GM12864 (cell line): ENCODE data around the gene FOSL2.

ENCODE experiments used
- DNase-seq: peaks from one replicate; pipeline ENCODE4 v3.0.0-alpha.2; 2011; ENCODE audit warnings: low read depth
- H3K4me3 ChIP-seq: 2 replicates; pipeline ENCODE4 v1.5.1; 2011; ENCODE audit warnings: mild to moderate bottlenecking, low read depth, low read length, control low read depth
- TF ChIP-seq, protein P1 (sequence below): IDR thresholded peaks from 2 replicates; pipeline ENCODE4 v1.5.1; 2011; ENCODE audit warnings: low read depth, mild to moderate bottlenecking, moderate library complexity, low read length, control low read depth, inconsistent platforms; ENCODE audit errors: missing control alignments

The FOSL2 gene

DNA sequence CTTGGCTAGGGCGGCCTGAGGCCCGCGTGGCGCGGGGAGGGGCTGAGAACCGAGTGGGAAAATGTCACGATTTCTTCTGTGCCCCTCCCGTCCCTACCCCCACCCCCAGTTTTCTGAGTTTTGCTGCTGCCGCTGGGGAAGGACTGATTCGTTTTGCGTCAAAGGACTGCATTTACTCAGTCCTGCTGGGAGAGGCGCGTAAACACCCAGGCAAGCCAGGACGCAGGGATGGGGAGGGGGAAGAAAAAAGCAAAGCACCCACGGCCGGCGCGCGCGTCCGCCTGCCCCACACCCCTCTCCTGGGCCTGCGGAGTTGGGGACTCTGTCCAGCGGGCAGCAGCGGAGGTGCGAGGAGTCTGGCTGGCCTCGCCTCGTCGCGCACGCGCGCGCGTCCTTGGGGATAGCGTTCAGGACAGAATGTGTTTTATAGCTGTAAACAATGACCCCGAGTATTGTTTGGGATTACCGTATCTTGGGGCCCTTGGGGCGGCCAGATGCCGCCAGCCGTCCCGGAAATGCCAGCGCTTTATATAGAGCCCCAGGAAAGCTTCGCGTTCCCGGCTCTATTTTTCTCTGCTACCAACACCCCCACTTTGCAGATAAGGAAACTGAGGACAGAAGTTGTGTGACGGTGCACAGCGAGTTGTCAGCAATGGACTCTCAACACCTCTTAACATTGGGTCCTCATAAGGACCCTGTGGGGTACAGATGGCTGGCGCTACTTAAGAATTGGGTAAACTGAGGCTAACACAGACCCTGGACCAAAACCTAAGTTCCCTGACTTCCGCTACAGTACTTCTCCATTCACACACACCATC, 1.7 kb upstream of the FOSL2 start:
- TF ChIP-seq, protein P1, sequence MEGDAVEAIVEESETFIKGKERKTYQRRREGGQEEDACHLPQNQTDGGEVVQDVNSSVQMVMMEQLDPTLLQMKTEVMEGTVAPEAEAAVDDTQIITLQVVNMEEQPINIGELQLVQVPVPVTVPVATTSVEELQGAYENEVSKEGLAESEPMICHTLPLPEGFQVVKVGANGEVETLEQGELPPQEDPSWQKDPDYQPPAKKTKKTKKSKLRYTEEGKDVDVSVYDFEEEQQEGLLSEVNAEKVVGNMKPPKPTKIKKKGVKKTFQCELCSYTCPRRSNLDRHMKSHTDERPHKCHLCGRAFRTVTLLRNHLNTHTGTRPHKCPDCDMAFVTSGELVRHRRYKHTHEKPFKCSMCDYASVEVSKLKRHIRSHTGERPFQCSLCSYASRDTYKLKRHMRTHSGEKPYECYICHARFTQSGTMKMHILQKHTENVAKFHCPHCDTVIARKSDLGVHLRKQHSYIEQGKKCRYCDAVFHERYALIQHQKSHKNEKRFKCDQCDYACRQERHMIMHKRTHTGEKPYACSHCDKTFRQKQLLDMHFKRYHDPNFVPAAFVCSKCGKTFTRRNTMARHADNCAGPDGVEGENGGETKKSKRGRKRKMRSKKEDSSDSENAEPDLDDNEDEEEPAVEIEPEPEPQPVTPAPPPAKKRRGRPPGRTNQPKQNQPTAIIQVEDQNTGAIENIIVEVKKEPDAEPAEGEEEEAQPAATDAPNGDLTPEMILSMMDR: no peak
- DNase-seq: no peak

DNA sequence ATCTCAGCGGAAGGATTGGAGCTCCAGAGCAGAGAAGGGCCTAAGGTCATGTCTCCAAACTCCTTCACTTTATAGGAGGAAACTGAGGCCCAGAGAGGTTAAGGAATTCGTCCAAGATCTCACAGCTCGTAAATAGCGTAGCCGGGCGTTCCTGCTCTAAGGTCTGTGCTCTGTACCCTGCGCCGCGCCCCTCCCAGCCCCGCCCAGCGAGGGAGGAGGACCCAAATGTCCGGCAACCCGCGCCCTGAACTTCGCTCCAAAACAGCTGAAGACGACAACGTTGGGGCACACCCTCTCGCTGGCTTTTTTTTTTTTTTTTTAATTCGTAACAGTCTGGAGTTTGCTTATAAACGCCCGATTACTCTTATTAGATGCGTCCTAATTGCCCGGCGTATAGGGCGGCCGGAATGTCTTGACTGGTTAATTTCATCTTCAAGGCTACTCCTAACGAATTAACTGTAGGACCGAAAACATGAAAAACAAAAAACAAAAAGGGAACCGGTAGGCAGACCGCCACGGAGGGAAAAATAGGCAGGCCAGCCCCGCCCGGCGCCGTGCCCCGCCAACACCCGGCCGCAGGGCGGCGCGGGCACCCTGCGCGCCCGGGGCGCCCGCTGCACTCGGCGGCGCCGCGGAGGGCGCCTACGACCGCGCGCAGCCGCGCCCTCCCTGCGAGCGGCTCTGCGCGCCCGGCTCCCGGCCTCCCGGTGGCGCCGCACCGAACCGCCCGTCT, 928 bp upstream of the FOSL2 start:
- TF ChIP-seq, protein P1: peak; percentile 8
- peak; percentile 24 for DNase-seq
- H3K4me3 ChIP-seq: peak overlapping the region; percentile 68

More for the DNA sequence above, 1.7 kb upstream of the FOSL2 start:
- H3K4me3 ChIP-seq: peak overlapping the region; percentile 68

DNA sequence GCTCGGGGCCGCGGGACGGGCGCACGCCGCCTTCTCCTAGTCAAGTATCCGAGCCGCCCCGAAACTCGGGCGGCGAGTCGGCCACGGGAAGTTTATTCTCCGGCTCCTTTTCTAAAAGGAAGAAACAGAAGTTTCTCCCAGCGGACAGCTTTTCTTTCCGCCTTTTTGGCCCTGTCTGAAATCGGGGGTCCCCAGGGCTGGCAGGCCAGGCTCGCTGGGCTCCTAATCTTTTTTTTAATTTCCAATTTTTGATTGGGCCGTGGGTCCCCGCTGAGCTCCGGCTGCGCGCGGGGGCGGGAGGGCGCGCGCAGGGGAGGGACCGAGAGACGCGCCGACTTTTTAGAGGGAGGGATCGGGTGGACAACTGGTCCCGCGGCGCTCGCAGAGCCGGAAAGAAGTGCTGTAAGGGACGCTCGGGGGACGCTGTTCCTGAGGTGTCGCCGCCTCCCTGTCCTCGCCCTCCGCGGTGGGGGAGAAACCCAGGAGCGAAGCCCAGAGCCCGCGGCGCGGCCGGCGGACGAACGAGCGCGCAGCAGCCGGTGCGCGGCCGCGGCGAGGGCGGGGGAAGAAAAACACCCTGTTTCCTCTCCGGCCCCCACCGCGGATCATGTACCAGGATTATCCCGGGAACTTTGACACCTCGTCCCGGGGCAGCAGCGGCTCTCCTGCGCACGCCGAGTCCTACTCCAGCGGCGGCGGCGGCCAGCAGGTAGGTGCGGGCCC, 617 bp downstream of the FOSL2 start:
- no peak for DNase-seq
- TF ChIP-seq, protein P1: no peak
- H3K4me3 ChIP-seq: peak overlapping the region; percentile 68

DNA sequence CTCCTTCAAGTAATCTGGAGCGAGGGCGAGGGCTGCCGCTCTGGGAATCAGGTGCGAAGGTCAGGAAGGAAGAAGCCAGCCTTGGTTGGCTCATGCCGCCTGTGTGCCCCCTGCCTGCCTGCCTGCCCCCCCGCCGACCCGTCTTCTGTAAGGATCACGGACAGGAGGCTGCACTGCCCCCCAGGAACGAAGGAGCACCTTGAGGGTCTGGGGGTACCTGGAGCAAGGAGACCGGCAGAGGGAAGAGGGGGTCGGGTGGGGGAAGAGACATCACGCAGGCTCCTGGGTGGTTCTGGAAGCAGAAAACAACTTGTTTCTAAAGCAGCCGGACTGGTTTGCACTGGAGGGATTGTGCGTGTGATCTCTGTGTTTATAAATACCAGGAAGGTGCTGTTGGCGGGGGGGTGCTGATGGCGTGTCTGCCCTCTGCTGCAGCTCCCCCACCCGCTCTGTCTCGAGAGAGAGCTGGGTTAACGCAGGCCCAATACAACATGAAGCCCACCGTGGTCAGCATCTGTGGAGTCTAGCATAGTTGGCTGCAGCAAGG, 1.7 kb downstream of the FOSL2 start:
- TF ChIP-seq, protein P1: no peak
- H3K4me3 ChIP-seq: peak overlapping the region; percentile 11
- no peak for DNase-seq

DNA sequence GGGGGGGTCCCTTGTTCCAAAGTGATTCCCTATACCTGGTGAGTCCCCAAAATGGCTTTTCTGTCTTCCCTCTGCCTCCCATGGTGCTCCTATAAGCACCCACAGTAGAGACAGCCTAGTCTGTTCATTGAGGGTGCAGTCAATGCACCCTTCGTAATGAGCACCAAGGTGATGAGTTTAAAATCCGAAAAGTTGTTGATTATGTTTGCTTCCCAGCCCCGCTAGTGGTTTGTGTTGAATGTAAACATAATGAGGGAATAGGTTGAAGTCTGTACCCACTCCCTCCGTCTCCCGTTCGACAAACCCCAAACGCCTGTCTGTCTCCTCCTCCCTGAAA, 2.3 kb downstream of the FOSL2 start:
- H3K4me3 ChIP-seq: no peak overlapping the region
- TF ChIP-seq, protein P1: no peak
- DNase-seq: no peak

DNA sequence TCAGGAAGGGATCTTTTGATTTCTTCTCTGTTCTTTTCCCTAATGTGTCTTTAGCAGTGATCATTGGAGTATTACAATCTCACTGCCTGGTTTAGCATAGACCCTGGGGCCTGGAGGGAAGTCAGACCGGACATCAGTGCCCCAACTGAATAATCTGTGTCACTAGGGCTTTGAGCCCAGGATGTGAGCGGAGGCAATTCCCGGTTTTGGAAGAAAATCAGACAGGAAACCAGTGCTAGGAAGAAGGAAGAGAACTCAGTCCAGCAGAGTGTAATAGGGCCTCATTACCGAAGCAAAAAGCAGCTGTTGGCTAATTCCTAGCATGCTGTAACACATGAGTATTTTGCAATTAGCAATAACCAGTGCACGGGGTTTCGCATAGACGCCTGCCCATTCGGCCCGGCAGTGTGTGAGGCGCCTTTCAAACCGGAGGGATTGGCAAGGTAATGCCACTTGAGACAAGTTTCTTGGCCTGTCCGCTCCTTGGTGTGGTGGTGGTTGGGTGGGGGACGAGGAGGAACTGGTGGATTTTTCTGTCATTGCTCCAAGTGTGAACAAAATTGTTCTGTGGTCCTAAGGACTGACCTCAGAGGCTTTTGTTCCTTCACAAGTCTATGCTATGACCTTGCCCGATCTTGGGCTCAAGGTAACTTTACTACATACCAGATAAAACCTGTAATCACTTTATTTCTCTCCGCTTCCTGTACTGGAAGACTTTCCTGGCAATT, 2.8 kb downstream of the FOSL2 start:
- TF ChIP-seq, protein P1: no peak
- H3K4me3 ChIP-seq: no peak overlapping the region
- DNase-seq: no peak
